Adipose tissue (tissue), 3 donors: Measurements from ENCODE around the gene DLG2. TPM values are rescaled to one million over a fixed set of nuclear protein-coding genes. Genes with fewer than 3 reads are reported as not detected.
"Not testable (repeated sequence)": the region's sequence is repeated elsewhere in the genome, so short reads cannot be mapped to it uniquely, and the experiment has no call there.

Source experiments
- H3K27ac ChIP-seq: one replicate; pipeline ENCODE4 v1.5.1; 2013; ENCODE audit warnings: low read depth, low read length
- WGBS, 3 donors: extraction: QIAGEN DNeasy Blood & Tissue Kit; methylation state at CpG; one replicate each; pipeline ENCODE4 v1.1.7; 2013; 5-methylcytosine and 5-hydroxymethylcytosine counted together
- polyA plus RNA-seq, 3 donors: library from polyadenylated mRNA; stranded (reverse); fragments of 200-250 nt; gene quantifications; one replicate each; pipeline ENCODE4 v1.2.3, GENCODE V29; 2013
- donor health status: healthy with polysubstance abuse.
- donor health status: Bipolar disorder and iron deficiency.
- donor health status: healthy.

Gene DLG2
- polyA plus RNA-seq, 3 donors: 0.51 to 1.7 (median 0.91) TPM

DNA sequence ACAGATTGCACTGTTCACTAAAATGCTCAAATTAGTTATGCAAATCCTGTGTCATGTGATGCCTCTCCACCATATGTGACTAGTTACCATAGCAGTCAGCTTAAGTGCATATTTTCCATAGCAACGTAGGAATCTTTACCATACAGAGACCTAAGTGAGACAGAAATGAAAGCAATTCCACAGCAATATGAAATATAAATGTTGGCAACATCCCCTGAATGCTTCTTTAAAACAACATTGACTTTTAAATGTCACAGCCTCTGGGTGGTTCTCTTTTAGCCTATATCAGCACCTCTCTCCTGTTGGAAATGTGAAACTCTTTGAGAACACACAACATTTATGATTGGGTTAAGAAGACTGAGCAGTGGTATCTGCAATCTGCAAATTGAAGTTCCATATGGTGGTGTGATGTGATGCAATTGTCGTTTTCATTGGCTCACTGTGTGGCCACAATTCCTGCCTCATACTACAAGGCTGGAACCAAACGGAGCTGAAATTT is 814.6 kb downstream of the DLG2 start:
- WGBS, 3 donors: 54 to 63% (median 63%) methylated on average over 3 of the region's 3 CpGs
- H3K27ac ChIP-seq: no peak overlapping the region

DNA sequence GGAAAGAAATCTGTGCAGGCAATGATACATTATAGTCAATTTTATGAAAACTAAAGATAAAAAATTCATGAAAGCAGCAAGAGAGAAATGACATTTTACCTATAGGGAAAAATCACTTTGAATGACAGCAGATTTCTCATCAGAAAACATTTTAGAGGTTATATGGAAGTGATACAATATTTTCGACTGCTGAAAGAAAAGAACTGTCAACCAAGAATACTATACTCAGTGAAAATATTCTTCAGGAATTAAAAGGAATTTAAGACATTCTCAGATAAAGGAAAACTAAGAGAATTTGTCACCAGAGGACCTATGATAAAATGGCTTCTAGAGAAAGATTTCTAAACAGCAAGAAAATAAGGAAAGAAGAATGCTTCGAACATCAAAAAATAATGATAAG is 820.8 kb downstream of the DLG2 start:
- H3K27ac ChIP-seq: no peak overlapping the region
- 89 to 92% (median 92%) methylated on average over 2 of the region's 2 CpGs for WGBS, 3 donors

DNA sequence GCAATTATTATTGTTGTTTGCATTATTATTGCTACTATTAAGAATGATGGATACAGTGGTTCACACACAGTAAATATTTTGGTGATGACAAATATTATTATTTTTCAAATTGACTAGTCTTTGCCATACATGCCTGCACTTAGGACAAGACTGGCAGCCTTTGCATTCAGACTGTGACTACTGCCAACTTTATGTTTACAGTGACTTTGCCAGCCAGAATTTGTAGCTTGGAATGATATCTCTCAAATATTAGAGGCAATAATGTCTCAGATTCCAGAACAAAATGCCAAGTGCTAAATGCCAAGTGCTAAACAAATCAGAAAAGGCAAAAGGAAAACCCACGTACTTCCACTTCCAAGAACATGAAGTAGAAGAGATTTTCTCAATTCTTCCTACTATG is 823.1 kb downstream of the DLG2 start:
- 19 to 54% (median 53%) methylated on average over 1 of the region's 1 CpG for WGBS, 3 donors
- H3K27ac ChIP-seq: no peak overlapping the region

DNA sequence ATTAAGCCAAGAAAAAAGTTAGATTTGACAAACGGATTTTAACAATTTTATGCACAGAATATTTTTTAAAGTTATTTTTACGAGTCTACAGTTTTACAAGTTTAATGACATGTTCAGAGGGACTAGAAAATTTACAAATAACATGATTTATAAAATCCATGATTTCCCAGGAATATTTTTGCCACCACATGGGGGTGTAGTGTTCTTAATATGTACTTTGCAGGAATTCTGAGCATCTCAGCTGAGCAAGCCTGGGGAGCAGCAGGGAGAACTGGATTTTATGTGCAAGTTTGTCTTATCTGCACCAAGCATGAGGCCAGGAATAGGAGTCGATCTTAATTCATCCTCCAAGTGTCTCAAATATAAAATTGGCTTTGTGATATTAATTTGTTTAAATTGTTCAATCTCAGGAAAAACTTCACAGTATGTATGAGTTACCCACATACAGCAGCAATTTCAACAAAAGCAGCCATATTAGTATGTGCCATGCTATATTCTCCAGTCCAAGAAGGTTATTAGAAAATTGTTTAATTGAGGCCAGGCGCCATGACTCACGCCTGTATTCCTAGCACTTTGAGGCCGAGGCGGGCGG is 826.3 kb downstream of the DLG2 start:
- WGBS, 3 donors: 74 to 80% (median 79%) methylated on average over 8 of the region's 8 CpGs
- no peak overlapping the region for H3K27ac ChIP-seq

DNA sequence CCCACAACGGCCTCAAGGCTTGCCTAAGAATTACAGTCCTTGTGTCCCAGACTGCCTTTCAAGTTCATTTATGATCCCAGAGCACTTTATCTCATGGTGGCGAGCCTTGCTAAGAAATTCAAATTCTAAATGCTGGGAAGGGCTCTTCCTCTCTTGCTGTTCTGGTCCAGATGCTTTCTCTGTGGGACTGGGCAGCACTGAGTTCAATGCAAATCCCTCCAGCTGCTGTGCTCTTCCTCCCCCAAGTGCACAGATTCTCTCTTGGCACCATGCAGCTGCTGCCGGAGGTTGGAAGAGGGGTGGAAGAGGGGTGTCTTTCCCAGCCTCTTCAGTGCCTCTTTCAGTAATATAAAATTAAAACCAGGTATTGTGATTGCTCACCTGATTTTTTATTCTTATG is 828.0 kb downstream of the DLG2 start:
- 70 to 84% (median 72%) methylated on average over 3 of the region's 3 CpGs for WGBS, 3 donors
- no peak overlapping the region for H3K27ac ChIP-seq

DNA sequence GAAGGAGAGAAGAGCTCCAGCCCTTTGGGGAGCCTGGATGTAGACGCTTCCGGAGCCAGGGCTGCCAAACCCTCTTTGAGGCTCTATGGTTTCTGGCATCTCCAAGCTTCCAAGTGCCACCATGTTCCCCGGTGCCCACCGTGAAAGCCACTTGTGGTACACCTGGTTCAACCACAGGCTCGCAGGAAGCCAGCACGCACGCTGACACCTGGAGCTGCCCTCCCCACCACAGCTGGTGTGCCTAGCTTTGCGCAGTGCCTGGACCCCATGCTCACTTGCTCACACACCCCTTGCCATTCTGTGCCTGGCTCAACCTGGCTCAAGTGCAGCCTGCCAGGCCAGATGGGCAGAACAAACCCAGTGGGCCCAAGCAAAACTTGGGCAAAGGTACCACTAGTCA is 831.4 kb downstream of the DLG2 start:
- H3K27ac ChIP-seq: no peak overlapping the region
- WGBS, 3 donors: 89 to 98% (median 92%) methylated on average over 8 of the region's 8 CpGs

DNA sequence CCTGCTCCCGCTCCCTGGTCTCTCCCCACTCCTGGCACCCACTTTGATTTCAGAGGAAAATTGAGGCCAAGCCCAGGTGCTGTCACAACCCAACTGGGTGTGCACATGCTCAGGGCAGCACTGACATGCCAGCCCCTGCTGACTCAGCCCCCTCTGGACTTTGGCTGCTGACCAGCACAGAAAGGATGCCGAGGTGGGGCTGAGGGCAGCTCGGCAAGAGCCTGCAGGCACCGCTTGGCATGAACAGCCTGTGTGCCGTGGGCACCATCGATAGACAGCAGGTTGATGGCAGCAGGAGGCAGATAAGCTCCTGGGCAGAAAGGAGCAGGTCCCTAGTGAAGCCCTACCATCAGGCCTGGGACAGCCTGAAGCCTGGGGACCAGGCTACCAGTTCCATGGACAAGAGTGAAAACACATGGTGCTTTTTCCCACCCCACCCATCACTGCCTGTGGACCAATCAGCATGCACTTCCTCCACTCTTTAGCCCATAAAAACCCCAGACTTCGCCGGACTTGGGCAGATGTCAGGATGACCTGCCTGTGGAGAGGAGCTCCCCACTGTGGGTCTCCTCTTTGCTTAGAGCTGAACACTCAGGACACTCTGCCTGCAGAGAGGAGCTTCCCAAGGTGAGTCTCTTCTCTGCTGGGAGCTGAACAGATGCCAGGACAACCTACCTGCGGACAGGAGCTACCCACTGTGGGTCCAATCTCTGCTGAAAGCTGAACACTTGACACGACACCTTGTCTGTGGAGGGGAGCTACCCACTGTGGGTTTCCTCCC is 832.3 kb downstream of the DLG2 start:
- WGBS, 3 donors: 88 to 91% (median 89%) methylated on average over 10 of the region's 10 CpGs

DNA sequence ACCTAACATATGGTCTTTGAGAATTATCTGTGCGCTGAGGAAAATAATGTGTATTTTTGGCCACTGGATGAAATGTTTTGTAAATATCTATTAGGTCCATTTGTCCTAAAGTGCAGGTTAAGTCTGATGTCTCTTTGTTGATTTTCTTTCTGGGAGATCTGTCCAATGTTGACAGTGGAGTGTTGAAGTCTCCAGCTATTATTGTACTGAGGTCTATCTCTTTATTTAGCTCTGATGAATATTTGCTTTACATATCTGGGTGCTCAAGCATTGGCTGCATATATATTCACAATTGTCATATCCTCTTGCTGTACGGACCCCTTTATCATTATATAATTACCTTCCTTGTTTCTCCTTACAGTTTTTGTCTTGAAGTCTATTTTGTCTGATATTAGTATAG is 833.8 kb downstream of the DLG2 start:
- no peak overlapping the region for H3K27ac ChIP-seq
- WGBS, 3 donors: 78 to 88% (median 86%) methylated on average over 2 of the region's 2 CpGs

More for the DNA sequence above, 832.3 kb downstream of the DLG2 start:
- H3K27ac ChIP-seq: no peak overlapping the region

DNA sequence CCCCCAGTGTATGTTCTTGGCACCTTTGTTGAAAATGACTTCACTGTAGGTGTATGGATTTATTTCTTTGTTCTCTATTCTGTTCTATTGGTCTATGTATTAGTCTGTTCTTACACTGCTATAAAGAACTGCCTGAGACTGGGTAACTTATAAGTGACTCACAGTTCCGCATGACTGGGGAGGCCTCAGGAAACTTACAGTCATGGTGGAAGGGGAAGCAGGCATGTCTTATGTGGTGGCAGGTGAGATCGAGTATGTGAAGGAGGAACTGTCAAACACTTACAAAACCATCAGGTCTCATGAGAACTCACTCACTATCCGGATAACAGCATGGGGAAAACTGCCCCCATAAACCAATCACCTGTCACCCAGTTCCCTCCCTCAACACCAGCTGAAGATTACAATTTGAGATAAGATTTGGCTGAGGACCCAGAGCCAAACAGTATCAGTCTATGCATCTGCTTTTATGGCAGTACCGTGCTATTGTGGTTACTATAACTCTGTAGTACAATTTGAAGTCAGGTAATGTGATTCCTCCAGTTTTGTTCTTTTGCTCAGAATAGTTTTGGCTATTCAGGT is 836.2 kb downstream of the DLG2 start:
- no peak overlapping the region for H3K27ac ChIP-seq
- 50 to 70% (median 55%) methylated on average over 4 of the region's 4 CpGs for WGBS, 3 donors

DNA sequence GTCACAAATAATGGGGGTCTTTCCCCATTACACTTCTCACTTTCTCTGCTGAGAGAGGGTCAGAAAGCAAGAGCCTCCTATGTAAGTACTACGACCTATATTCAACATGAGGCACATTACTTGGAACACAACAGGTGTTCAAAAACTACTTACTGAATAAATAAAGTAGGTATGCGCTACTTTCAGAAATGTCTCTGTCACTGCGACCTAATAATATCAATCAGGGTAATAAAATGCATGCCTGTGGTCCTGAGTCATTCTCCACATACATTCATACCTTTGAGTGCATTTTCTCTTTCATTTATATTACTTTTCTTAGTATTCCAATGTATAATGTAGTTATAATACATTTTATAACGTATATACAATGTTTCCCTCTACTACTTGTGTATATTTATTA is 838.9 kb downstream of the DLG2 start:
- no peak overlapping the region for H3K27ac ChIP-seq
- 68 to 86% (median 81%) methylated on average over 4 of the region's 4 CpGs for WGBS, 3 donors

DNA sequence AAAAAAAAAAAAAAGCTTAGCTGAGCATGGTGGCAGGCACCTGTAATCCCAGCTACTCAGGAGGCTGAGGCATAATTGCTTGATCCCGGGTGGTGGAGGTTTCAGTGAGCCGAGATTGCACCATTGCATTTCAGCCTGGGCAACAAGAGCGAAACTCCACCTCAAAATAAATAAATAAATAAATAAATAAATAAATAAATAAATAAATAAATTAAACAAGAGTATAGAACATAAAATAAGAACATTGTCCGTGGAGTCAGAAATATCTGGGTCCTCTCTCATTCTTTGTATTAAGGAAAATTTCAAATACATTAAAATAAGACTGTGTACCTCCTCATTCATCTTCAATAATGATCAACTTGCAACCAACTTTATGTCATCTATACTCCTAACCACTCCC is 843.0 kb downstream of the DLG2 start:
- H3K27ac ChIP-seq: not testable (repeated sequence)
- WGBS, 3 donors: 90 to 94% (median 92%) methylated on average over 4 of the region's 4 CpGs

DNA sequence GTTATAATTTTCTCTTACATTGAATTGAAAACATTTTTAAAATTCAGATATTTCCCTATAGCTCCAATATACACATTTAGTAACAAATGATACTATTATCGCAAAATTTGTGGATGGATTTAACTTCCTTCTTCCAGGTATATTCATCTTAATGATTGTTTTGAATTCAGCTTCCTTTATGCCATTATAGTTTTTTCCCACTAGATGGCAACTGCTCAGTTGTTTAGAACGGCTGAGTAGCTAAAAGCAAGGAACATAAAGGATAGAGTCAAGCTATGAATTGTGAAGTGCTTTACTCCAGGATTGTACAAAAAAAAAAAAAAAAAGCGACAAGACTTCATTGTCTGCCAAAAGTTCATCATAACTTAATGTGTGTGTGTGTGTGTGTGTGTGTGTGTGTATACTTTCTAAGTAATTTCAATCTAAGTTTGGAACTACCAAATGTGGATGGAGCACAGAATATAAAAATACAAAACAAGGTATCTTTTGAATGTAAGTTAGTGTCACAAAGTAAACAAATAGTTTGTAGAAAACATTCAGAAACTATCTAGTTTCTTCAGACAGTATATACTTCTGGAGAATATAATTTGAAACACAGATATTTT is 846.4 kb downstream of the DLG2 start:
- H3K27ac ChIP-seq: no peak overlapping the region
- whole genome bisulfite sequencing, 3 donors: 15 to 21% (median 16%) methylated on average over 3 of the region's 3 CpGs

DNA sequence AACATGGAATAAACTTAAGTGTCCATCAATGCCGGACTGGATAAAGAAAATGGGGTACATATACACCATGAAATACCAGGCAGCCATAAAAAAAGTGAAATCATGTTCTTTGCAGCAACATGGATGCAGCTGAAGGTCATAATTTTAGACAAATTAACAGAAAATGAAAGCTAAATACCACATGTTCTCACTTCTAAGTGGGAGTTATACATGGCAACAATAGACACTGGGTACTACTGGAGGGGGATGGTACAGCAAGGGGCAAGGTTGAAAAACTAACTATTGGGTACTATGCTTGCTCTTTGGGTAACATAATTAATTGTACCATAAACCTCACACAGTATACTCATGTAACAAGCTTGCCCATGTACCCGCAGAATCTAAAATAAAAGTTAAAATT is 851.6 kb downstream of the DLG2 start:
- no peak overlapping the region for H3K27ac ChIP-seq
- 92 to 93% (median 92%) methylated on average over 2 of the region's 2 CpGs for WGBS, 3 donors

DNA sequence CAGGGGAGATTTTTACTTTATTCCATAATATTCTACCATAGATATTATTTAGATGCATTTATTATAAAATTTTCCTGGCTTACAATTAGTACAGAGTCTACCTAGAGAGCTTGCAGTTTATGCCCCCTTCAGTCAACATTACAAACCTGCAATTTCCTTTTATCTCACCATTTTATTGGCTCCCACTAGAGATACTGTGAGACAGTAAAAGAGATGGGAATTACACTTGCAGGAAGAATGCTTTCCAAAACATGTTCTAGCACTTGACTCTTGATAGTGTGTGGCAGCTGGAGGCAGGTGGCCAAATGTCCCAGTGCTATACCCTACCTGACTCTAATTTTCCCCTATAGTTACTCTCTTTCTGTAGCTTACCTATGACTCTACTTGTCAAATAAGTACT is 863.2 kb downstream of the DLG2 start:
- no peak overlapping the region for H3K27ac ChIP-seq

DNA sequence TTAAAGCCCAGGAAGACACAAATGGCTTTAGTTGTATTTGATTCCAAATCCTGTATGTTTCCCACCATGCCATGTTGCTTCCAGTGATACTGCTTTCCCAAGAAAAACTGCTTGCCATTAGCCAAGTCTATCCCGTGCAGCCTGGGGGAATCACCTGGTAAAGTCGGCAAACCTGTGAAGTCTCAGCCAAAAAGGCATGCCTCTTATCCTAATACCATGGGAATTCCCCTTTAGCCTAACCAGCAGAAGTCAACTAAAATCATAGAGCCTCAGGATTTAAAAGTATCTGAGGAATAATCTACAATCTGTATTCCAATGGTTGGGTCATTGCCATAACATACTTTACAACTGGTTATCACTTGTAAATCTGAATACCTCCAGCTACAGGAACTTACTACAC is 869.4 kb downstream of the DLG2 start:
- 84 to 95% (median 85%) methylated on average over 2 of the region's 2 CpGs for WGBS, 3 donors
- H3K27ac ChIP-seq: no peak overlapping the region

DNA sequence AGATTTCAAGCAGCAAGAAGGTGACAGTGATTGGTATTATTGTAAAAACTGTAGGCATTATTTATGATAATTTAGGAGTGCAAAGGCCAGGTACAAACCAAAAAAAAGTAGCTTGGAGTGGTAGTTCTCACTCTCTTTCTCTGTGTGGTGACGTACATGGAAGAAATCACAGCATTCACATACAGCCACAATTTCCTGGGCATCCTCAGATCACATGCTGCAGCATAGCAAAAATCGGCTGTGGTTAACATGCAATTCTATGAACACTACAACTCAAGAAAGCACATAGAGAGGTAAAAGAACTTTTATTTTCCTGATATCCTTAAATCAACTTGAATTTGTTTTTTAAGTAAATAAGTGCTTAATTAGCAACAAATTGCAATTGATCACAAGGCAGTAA is 875.8 kb downstream of the DLG2 start:
- 67 to 77% (median 68%) methylated on average over 2 of the region's 2 CpGs for WGBS, 3 donors
- no peak overlapping the region for H3K27ac ChIP-seq

DNA sequence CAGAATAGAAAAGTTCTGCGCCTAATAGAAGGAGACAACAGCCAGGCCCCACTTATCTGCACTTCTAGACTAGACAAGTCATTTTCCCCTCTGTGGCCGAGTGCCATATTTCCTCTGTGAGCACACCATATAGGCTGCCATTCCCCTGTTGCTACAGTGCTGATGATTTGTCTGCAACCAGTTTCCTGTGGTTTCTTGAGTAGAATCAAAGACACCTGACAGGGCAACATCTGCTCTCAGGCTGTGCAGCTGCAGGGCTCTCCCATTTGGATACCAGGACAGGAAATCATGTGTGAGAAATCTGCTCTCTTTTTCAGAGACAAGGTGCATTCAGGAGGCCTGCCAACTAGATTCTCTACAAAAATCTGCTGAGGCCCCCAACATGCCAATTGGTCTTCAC is 879.3 kb downstream of the DLG2 start:
- 37 to 77% (median 47%) methylated on average over 2 of the region's 2 CpGs for WGBS, 3 donors
- H3K27ac ChIP-seq: no peak overlapping the region

DNA sequence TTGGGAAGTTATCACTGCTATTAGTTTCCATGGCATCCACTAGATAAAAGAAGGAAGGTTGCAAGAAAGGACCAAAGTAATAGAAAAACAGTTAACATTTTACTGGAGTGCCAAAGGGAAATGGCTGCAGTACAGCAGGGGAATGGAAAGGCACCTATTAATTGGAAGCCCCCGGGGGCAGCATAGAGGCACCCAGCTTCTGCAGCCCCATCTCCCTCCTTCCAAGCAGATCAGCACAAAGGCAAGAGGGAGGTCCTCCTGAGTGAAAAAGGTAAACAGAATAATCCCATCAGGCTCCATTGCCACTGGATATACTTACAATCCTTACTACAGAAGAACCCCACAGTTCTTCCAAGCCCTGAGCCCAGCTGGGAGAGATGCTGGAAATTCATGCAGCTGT is 887.1 kb downstream of the DLG2 start:
- WGBS, 3 donors: 72 to 79% (median 77%) methylated on average over 1 of the region's 1 CpG
- H3K27ac ChIP-seq: no peak overlapping the region

DNA sequence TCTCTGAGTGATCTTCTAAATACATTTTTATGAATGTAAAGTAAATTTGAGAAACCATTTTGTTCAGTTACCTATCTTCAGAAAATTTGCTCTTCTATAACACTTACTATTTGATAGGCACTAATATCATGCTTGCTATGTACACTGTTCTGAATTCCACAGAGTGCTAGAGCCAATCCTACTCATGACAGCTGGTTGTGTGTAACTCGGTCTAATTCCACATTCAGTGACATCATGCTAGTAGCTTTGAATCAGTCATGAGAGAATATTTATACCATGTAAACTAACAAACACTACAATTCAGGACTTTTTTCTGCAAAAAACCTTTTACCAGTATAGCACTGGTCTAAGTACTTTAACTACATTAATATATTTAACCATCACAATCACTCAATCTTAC is 902.9 kb downstream of the DLG2 start:
- 60 to 80% (median 68%) methylated on average over 1 of the region's 1 CpG for WGBS, 3 donors
- no peak overlapping the region for H3K27ac ChIP-seq
